Hypothalamus (tissue), 51 donors: ENCODE data around the gene RPS10.
A peak's percentile ranks its signal among the peaks of the same experiment; 100 is the strongest.
"Not testable (repeated sequence)": the region's sequence is repeated elsewhere in the genome, so short reads cannot be mapped to it uniquely, and the experiment has no call there.

Source experiments
- DNase-seq, 51 donors: peaks; one replicate each; lab custom pipeline; 2025; lab: John Stamatoyannopoulos, UW

RPS10 gene

GRCh38 chr6:34451192-34451591 lies 25.3 kb upstream of the RPS10 start:
- no peak for DNase-seq

- DNase-seq: peak in 1 of 51 donors; percentile 3
Observed at GRCh38 chr6:34447910-34448309, 22.0 kb upstream of the RPS10 start.

GRCh38 chr6:34447386-34447785 lies 21.5 kb upstream of the RPS10 start:
- no peak for DNase-seq

GRCh38 chr6:34445313-34445860 lies 19.5 kb upstream of the RPS10 start:
- no peak for DNase-seq

- no peak for DNase-seq
Observed at GRCh38 chr6:34441526-34441925, 15.7 kb upstream of the RPS10 start.

- no peak for DNase-seq
Observed at GRCh38 chr6:34439442-34439841, 13.6 kb upstream of the RPS10 start.

- no peak for DNase-seq
Observed at GRCh38 chr6:34438705-34439104, 12.8 kb upstream of the RPS10 start.

- DNase-seq: no peak
Observed at GRCh38 chr6:34437644-34437970, 11.7 kb upstream of the RPS10 start.

GRCh38 chr6:34436803-34437643 lies 11.2 kb upstream of the RPS10 start:
- no peak for DNase-seq

- no peak for DNase-seq
Observed at GRCh38 chr6:34435916-34436315, 10.0 kb upstream of the RPS10 start.

- no peak for DNase-seq
Observed at GRCh38 chr6:34425132-34425497, 754 bp downstream of the RPS10 start.

GRCh38 chr6:34424200-34425131 lies 1.4 kb downstream of the RPS10 start:
- DNase-seq: no peak

- no peak for DNase-seq
Observed at GRCh38 chr6:34423254-34423653, 2.6 kb downstream of the RPS10 start.

- DNase-seq: no peak
Observed at GRCh38 chr6:34418367-34418766, 7.5 kb downstream of the RPS10 start.

- no peak for DNase-seq
Observed at GRCh38 chr6:34416877-34417371, 8.9 kb downstream of the RPS10 start.

GRCh38 chr6:34414999-34415858 lies 10.6 kb downstream of the RPS10 start:
- DNase-seq: peak in 39 of 51 donors; percentile 3 to 73 (median 34)

- DNase-seq: no peak
Observed at GRCh38 chr6:34412643-34413214, 13.1 kb downstream of the RPS10 start.

GRCh38 chr6:34412016-34412415 lies 13.9 kb downstream of the RPS10 start:
- DNase-seq: peak in 46 of 51 donors; percentile 4 to 75 (median 34)

GRCh38 chr6:34407915-34408314 lies 18.0 kb downstream of the RPS10 start:
- DNase-seq: not testable (repeated sequence)

- DNase-seq: no peak
Observed at GRCh38 chr6:34396518-34396917, 29.4 kb downstream of the RPS10 start.
